ENCODE data around the gene AQP9.
"Not testable (repeated sequence)": the region's sequence is repeated elsewhere in the genome, so short reads cannot be mapped to it uniquely, and the experiment has no call there.

The AQP9 gene, protein sequence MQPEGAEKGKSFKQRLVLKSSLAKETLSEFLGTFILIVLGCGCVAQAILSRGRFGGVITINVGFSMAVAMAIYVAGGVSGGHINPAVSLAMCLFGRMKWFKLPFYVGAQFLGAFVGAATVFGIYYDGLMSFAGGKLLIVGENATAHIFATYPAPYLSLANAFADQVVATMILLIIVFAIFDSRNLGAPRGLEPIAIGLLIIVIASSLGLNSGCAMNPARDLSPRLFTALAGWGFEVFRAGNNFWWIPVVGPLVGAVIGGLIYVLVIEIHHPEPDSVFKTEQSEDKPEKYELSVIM

DNA sequence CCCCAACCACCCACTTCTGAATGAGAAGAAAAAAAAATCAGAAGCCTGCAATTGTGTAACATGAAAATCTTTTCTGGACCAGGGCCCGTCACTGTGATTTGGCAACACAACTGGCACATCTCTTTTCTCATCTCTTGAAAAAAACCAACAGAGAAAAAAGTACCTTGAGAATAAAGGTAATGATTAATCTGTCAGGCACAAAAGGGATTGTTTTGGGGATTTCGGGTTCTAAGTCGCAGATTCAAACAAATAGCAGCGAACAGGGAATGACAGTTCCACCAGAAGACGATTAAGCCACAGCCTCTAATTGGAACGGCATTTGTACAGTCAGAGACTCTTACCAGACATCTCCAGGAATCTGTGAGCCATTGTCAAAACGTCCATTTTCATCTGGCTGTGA is at the start of gene AQP9:
TSS of gene AQP9 (plus strand) at position 276 of the 400 bp plus-strand sequence. CDS start 185 bp downstream, outside the sequence.
- no peak for DNase-seq

DNA sequence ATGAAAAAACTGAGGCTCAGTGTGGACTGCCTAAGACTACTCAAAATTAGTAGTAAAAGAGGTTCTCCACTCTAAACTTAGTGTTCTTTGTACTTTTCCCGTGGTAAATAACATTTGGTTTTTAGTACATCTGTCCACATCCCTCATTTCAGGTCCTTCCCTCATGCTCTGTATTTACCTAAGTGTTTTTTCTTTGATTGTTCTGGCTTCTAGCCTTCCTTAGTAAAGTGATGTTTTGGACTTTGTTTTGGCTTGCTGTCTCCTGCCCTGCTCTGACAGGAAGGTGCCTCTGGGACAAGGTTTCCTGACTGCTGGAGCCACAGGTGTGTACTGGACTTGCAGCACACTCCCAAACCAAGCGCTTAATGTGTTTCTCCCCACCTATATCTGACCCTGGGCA is 42.8 kb upstream of the AQP9 start:
- DNase-seq: no peak

DNA sequence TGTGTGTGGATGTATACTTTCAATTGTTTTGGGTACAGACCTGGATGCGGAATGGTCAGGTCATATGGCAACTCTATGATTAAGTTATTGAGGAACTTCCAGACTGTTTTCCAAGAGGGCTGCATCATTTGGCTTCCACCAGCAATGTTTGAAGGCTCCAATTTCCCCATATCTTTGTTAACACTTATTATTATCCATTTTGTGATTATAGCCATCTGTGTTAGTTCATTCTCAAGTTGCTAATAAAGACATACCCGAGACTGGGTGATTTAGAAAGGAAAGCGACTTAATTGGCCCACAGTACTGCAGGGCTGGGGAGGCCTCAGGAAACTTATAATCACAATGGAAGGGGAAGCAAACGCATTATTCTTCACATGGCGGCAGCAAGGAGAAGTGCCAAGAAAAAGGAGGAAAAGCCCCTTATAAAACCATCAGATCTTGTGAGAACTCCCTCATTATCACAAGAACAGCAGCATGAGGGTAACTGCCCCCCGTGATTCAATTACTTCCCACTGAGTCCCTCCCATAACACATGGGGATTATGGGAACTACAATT is 41.6 kb upstream of the AQP9 start:
- DNase-seq: no peak

DNA sequence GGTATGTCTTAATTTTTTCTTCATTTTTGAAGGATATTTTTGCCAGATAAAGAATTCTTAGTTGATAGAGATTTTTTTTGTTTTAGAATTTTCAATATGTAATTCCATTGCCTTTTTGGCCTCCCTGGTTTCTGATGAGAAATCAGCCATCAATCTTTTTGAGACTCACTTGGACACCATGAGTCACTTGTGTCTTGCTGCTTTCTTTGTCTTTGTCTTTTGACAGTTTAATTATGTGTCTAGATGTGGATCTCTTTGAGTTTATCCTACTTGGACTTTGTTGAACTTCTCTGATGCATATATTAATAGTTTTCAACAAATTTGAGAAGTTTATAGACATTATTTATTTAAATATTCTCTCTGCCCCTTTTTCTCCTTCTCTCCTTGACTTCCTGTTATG is 34.7 kb upstream of the AQP9 start:
- no peak for DNase-seq

DNA sequence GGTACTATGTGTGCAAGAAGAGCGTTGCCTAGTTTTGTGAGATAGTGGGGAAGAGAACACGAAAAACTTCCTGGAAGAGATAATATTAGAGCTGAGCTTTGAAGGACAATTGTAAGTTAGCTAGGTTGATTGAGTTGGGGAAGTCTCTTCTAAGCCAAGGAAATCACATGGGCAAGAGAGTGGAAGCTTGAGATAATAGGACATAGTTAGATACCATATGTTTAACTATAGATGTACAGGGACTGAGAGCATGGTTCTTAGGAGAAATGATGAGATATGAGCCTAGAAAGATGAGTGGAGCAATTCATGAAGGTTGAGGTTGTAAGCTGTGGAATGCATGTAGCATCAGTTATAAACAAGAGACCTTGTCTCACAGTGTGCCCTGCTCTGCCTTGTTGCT is 30.1 kb upstream of the AQP9 start:
- no peak for DNase-seq

DNA sequence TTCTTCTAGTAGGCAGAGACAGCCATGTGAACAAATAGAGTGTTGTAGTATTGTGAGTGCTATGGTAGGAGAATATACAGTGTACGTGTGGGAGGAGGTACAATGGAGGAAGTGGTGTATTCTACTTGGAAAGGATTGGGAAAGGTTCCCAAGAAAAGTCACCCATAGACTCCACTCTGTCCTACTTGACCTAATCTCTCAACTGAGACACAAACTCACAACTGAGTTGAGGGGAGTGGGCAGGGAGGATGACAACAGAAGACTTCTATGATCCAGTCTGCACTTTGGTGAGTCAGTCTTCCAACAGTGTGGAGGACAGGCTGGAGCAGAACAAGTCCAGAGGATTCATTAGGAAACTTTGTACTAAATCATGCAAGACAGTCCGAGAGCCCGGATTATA is 28.8 kb upstream of the AQP9 start:
- DNase-seq: no peak

DNA sequence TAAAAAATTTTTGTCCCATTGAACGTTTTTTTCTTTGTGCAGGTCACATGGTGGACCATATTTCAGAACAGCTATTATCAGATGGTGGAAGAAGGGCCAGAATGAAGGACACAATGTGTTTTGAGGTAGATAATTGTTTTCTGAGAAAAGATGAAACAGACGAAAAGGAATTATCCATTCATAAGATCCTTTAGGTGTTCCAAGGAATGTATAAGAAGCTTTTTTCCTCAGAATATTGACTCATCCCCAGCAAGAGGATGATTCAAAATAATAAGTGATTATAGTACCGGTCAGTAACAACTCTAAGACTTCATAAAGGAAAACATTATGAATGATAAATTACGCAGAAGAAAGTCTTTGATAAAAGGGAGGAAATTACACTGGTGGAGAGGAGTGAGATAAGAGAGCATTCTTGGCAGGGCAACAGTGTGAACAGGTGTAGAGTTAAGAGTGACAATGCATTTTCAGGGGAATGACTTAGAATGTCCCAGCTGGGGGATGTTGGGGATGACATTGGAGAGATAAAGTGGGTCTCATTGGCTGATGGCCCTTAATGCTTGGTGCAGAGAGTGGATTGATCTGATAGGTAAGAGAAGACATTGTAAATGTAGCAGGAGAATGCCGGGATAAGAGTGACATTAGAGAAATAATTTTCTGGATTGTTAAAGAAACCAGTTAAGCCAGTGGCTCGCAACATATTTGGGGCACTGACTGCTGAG is 27.0 kb upstream of the AQP9 start:
- no peak for DNase-seq

DNA sequence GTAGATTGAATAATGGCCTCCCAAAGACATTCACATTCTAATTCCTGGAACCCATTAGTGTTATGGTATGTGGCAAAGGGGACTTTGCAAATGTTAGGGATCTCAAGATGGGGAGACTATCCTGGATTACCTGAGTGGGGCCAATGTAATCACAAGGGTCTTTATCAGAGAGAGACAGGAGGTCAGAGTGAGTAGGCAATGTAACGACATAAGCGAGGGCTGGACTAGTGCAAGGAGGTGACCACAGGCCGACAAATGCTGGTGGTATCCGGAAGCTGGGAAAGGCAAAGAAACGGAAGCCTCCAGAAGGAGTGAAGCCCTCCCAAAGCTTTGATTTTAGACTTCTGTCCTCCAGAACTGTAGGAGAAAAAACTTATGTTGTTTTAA is 26.5 kb upstream of the AQP9 start:
- DNase-seq: no peak

DNA sequence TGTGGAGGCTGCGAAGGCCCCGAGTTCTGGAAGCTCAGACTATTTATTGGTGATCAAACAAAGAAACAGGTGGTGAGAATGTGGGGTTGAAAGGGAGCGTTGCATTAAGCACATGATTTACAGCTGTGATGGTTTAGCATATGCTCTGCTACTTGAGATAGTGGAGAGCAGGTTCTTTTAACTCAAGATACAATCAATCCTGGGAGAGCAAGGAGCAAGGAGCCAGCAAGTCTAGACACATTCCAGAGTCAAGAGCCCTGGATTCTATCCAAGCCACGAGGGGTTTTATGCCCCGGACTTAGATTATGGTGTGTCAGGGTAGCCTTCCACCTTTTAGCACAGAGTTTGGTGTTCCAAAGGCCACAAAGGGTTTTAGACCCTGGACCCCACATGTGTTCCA is 24.8 kb upstream of the AQP9 start:
- DNase-seq: not testable (repeated sequence)

DNA sequence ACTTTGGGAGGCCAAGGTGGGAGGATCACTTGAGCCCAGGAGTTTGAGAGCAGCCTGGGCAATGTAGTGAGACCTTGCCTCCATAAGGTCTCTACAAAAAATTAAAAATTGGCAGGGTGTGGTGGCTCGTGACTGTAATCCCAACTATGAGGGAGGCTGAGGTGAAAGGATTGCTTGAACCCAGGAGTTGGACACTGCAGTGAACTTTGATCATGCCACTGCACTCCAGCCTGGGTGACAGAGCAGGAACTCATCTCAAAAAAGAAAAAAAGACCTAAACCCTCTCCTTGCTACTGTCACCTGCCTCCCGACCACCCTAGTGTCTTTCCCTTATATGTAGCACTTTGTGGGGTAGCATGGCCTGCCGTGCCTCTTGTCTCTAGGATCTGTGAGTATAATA is 23.8 kb upstream of the AQP9 start:
- no peak for DNase-seq

DNA sequence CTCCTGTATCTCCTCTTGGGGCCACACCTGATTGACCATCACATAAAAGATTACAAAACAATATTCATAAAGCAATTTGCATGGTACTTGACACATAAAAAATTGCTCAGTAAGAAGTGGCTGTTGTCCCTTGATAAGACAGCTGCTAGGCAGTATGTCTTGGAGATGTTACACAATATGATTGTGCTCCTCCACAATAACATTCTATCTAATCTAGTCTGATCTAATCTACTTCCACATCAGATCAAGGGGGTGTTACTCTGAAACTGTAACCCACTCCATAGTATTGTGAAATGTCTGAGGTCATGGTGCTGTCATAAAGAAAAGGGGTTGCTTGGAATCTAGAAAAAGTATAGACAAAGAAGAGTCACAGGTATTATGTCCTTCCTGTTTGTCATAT is 23.4 kb upstream of the AQP9 start:
- DNase-seq: no peak

DNA sequence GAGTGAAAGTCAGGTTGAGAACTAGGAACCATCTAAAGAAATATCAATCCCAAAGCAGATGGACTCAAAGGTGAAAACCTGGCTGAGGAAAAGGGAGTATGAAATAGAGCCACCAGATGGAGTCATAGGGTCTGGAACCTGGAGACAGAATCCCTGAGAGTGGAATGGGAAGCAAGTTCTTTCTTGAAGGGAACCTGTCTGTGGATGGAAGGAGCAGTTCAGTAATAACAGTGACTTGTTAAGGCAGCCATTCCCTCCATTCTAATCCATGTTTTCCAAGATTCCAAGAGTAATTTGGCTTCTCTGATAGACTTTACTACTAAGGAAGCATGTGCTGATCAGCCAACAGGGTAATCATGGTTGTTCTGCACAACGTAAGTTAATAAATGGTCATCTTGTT is 22.5 kb upstream of the AQP9 start:
- DNase-seq: no peak

DNA sequence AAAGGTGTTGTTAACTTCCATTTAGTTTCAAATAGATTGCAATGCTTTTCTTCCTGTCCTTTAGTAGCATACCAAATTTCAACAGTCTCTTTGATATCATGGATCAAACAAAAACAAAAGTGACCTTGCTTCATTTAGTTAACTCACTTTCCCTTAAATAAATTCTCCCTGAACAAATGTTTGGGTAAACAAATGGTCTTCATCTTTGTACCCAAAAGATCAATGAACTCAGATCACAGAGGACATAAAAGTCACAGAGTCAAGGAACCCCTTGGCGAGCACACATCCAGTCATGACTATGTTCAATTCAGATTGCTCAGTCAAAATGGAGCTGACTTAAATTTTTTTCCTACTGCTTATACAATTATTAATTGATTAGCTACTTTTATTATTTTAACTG is 20.6 kb upstream of the AQP9 start:
- no peak for DNase-seq

DNA sequence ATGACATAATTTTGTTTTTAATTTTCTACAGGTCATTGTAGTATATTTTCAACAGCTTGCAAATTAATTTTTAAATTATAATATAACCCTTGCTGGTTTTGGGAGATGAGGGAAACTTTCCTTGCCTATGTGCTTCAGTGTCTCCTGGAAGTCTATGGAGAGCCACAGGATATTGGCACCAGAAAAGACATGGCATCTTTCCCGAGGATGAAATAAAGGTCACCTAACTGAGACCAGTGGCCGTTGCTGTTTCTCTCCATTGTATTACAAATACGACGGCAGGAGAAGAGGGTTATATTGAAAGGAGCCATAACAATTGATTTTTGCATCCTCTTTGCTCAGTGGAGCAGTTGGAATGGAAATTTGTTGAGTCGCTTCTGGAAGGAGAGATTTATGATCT is 19.9 kb upstream of the AQP9 start:
- no peak for DNase-seq

DNA sequence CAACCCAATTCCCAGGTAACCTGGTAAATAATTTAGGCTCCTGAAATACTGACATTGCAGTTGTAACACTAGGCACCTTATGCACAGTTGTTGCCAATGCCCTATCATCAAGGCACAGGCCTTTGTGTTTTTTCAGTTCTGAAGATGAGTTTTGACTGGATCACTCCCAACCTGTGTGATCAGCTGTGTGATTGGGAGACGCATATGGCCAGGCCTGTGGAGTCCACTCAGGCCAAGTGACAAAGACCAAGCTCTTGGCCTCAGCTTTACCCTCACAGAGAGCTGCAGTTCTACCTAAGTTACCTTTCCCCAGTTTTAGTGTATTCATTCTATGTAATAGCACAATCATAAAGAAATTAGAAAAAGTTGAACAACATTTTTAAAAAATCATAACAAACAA is 19.2 kb upstream of the AQP9 start:
- DNase-seq: no peak

DNA sequence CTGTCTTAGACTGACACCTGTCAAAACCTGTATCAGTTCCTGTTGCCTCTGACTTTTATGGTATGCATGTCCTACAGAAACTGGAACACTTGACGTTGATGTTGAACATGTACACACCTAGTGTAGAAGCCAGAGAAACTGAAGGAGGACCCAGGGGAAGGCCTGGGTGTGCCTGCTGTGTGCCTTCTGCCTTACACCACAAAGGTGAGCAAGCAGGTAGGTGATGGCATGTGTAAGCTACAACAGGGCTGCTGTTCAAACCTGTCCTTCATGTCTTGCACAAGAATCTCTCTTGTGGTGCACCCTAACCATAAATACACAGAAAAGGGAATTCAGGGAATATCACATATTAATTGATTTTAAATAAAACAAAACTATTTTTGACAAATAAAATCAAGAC is 13.6 kb upstream of the AQP9 start:
- DNase-seq: no peak

DNA sequence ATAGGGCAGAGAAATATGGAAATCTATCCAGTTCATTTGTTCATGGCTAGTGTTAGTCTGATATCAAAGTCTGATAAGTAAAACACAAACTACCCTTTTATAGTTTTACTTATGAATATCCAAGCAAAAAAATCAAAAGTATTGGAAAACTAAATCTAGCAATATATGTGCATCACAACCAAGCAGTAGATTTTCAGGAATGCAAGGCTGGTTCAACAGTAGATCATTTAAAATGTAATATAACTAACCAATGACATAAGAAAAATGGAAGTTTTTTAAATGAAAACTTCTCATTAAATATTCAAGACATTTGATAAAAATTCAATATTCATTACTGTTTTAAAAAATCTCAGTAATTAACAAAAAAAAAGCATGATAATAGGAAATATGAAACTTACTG is 12.8 kb upstream of the AQP9 start:
- no peak for DNase-seq

DNA sequence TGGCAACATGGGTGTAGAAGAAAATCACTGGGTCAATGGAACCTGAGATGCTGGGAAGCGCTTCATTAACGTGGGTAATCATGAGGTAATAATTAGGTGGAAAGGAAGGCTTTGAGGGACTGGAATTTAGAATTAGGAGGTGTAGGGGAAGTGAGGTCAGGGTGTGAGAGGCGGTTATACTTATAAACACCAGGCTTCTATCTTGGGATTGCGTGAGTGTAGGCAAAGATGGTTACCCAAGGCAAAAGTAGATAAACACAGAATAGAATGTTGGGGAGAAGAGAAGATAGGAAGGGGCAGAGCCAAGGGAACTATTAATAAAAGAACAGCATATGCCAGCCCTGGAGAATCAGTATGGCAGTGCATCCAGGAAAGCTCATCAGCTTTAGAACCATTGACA is 3.3 kb upstream of the AQP9 start:
- no peak for DNase-seq

DNA sequence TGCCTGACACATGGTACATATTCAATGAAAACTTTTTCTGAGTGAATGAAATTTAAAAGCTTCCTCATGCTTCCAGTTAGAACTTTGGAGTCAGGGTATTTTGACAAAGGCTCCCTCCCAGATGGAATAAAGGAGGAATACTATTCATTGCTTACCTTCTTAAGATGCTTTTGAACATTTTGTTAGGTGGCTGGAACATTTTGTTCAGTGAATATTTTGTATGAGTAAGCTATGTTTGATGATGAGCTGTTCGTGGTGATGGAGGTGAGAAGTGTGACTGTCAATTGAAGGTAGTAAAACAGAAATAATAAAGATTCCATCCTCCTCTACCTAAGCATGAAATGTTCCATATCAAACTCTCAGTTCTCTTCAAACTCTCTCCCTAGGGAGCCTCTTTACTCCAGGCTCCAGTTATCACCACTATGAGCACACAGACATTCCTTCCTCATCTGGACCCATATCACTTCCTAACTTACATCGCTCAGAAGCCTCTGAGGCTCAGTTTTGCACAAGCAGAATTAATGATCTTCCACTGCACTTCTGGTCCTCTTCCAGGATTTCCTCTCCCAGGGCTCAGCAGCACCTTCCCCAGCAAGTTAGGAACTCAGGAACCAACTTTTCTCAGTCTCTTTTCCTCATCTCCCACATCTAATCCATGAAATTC is 2.5 kb upstream of the AQP9 start:
- no peak for DNase-seq

DNA sequence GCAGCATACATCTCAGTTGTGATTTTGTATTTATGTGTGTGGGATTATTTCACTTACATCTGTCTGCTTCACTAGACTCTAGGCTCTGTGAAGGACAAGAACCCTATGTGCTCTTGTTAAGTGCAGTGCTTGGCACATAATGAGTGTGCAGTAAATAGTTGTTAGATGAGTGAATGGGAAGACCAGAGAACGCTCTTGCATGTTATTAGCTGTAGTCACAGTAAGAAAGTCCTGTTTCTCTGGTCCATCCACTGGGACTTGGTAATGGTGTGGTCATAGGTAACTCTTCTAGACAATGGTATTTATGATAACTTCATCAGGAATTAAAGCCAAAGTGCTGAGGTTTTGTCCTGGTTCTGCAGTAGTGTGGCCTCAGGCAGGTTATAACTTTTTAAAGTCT is 1.4 kb upstream of the AQP9 start:
- no peak for DNase-seq

DNA sequence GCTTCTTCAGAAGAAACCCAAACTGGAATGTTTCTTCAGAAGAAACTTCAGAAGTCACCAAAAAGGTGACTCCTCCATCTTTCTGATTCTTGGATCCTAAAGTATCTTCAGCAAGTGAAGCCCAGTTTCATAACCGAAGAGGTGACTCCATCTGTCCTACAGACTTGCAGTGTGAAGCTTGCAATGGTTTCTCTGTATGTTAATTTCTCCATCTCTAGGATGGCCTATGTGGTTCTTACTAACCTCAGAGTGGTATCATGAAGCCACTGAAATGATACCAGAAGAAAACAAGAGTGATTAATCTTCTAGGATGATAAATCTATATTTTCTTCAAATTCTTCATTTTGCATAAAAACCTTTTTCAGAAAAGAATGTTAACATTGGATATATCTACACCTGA is 495 bp upstream of the AQP9 start:
- DNase-seq: no peak

DNA sequence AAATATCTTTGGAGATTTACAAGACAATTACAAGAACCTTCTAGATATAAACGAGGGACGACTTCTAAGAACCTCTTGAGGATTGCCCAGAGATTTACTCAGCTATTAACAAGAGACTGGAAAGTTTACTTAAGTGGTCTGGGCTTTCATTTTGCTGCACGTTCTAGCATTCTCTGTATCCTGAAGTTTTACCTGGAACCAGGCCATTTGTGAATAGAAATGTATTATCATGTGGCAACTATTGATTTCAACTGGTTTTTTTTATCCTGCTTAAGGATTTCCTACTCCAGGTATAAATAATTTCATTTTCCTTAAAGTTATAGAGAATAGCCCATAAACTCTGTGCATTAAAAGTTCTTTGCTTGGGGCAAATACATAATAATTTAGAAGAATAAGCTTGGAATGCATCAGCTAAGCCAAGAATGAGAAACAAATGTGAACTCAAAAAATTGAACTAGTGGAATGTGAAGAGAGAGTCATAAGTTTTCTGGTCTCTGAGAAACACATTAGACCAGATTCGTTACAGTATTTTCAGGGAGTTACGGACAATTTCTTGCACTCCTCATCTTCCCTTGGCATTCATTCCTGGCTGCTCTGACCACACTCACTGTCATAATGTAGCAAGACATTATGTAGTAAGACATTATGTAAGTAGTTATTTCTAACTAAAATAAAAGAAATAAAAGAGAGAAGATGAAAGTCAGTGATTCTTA is 1.3 kb downstream of the AQP9 start:
- DNase-seq: no peak

DNA sequence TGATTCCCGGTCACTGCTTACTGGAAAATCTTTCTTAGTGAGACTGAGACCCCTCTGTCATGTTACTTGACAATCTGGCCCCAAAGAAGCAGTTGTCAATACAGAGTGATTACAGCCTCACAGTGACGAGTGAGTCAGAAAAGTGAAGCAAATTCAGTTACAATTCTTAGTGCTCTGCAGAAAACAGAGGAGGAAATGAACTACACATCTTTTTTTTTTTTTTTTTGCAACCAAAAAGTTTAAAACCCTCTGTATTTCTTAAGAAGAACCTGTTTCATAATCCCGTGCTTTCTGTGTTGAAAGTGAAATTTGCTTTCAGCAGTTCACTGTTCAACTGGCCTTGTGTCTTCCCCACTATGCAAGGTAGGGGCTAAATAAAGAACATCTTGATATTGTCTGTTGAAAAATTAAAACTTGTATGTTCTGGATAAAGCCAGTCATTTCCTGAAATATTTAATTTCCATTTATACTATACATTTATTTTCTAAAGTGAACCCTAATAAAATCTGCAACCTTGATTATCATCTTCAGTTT is 1.9 kb downstream of the AQP9 start:
- no peak for DNase-seq

Data from activated T-cell treated with anti-CD3 and anti-CD28 coated beads, Interleukin-2, amount 50 U/mL, for 1 hour (primary cell).